Esophagus squamous epithelium (tissue), 4 donors: Measurements from ENCODE around the gene DNAH14.

Experiments used
- CTCF ChIP-seq, 6 experiments: fragments of 450-650 bp in 4 of 6; fragments of 200-600 bp in 2 of 6; sonication (generic) in 2 of 6; IDR thresholded peaks; one replicate each; pipeline ENCODE4 v1.5.1; 2016 to 2019; ENCODE audit warnings: antibody characterized with exemption in 6 of 6, mild to moderate bottlenecking in 4 of 6, moderate library complexity in 4 of 6
- POLR2A ChIP-seq, 4 donors: fragments of 450-650 bp; IDR thresholded peaks; one replicate each; pipeline ENCODE4 v1.6.1; 2017; ENCODE audit warnings: antibody characterized with exemption in 4 of 4, mild to moderate bottlenecking in 4 of 4, moderate library complexity in 3 of 4

DNA sequence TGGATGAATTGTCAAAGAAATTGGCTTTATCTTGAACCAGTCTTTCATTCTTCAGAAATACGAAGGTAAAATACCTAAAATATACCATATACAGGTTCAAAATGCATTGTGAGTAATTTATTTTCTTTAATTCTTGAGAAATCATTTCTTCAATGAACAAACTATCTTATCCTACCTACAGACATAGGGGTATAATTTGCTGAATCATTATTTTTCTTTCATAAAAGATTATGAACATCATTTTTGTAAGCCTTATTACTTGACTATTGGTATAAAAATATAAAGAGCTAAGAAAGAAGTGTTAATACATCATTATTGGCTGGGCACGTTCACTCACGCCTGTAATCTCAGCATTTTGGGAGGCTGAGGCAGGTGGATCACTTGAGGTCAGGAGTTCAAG lies 167.7 kb downstream of the DNAH14 start:
- no peak for TF ChIP-seq CTCF (IDR thresholded peaks at IDR 0.05)
- TF ChIP-seq POLR2A (IDR thresholded peaks at IDR 0.05) = no peak
